Keratinocyte (primary cell): ENCODE data around the gene ATG2B.

Experiments
- CTCF ChIP-seq, 3 experiments: IDR thresholded peaks in 1 of 3; conservative IDR thresholded peaks in 1 of 3; optimal IDR thresholded peaks in 1 of 3; 2 replicates in 2 of 3; 3 replicates in 1 of 3; pipeline versions ENCODE3 to v1.5.1; 2011; ENCODE audit warnings: low read length in 3 of 3, mild to moderate bottlenecking in 3 of 3, moderate library complexity in 2 of 3, control low read depth in 1 of 3, inconsistent platforms in 1 of 3; ENCODE audit not compliant: insufficient read depth in 2 of 3; ENCODE audit errors: extremely low read depth in 1 of 3
- EZH2 ChIP-seq: IDR thresholded peaks from one replicate; pipeline ENCODE4 v1.6.1; 2012; ENCODE audit warnings: inconsistent platforms, mild to moderate bottlenecking, low read length, moderate library complexity

GRCh38 chr14:96303981-96304380 lies 59.2 kb downstream of the ATG2B start:
- TF ChIP-seq CTCF (optimal IDR thresholded peaks at IDR 0.05 in 1 of 3, IDR thresholded peaks at IDR 0.05 in 1 of 3, conservative IDR thresholded peaks at IDR 0.05 in 1 of 3; ENCODE audit: extremely low read depth in 1 of 3, insufficient read depth in 2 of 3, low read length in 3 of 3) (no peak), EZH2 (no peak)
